ENCODE results near the gene PET100.

DNA sequence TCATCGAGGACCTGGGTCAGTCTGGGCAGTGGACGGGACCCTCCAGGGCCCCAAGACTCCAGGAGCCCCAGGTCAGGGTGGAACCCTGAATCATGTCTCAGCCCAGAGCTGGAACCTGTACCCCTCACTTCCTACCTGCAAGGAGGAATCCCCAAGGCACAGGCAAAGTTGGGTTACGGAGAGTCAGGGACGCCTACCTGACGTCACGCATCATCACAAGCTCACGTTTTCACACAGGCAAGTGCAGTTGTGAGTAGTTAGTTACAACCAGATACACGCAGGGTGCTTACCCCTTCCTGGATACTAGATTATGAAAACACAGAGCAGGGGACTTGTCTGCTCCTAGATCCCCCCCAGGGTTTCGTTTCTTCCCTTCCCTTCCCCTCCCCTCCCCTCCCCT lies 41.2 kb downstream of the PET100 start:
- TF ChIP-seq, protein P1, sequence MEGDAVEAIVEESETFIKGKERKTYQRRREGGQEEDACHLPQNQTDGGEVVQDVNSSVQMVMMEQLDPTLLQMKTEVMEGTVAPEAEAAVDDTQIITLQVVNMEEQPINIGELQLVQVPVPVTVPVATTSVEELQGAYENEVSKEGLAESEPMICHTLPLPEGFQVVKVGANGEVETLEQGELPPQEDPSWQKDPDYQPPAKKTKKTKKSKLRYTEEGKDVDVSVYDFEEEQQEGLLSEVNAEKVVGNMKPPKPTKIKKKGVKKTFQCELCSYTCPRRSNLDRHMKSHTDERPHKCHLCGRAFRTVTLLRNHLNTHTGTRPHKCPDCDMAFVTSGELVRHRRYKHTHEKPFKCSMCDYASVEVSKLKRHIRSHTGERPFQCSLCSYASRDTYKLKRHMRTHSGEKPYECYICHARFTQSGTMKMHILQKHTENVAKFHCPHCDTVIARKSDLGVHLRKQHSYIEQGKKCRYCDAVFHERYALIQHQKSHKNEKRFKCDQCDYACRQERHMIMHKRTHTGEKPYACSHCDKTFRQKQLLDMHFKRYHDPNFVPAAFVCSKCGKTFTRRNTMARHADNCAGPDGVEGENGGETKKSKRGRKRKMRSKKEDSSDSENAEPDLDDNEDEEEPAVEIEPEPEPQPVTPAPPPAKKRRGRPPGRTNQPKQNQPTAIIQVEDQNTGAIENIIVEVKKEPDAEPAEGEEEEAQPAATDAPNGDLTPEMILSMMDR (IDR thresholded peaks at IDR 0.05) = no peak
- no peak for TF ChIP-seq POLR2A (IDR thresholded peaks at IDR 0.05)

Data from breast epithelium (tissue), 3 donors.